MM.1S (cell line): ENCODE data around the gene ADARB1.

Source experiments
- DNase-seq: peaks from one replicate; pipeline ENCODE4 v3.0.0-alpha.2; 2015
- H2AFZ ChIP-seq: fragments of 300-600 bp; sonication (generic); 2 replicates; pipeline ENCODE4 v1.6.0; 2016; ENCODE audit warnings: antibody characterized with exemption, low read length
- H3F3A ChIP-seq: fragments of 300-600 bp; sonication (generic); 2 replicates; pipeline ENCODE4 v1.6.1; 2016; ENCODE audit warnings: mild to moderate bottlenecking, antibody characterized with exemption, low read length, moderate library complexity, mixed read lengths; ENCODE audit not compliant: insufficient read depth
- H3K27ac ChIP-seq: fragments of 300-600 bp; sonication (generic); 2 replicates; pipeline ENCODE4 v1.5.1; 2016; ENCODE audit warnings: mild to moderate bottlenecking, low read length
- H3K27me3 ChIP-seq: fragments of 300-600 bp; sonication (generic); replicated peaks from 2 replicates; pipeline ENCODE4 v1.6.0; 2016; ENCODE audit warnings: low read length; ENCODE audit not compliant: insufficient read depth
- H3K36me3 ChIP-seq: fragments of 300-600 bp; sonication (generic); replicated peaks from 2 replicates; pipeline ENCODE4 v1.6.1; 2016; ENCODE audit warnings: mild to moderate bottlenecking, low read length, mixed read lengths; ENCODE audit not compliant: insufficient read depth
- H3K4me1 ChIP-seq: fragments of 300-600 bp; sonication (generic); 2 replicates; pipeline ENCODE4 v1.6.1; 2016; ENCODE audit warnings: low read length, mixed read lengths
- H3K4me2 ChIP-seq: fragments of 300-600 bp; sonication (generic); 2 replicates; pipeline ENCODE4 v1.6.0; 2016; ENCODE audit warnings: low read depth, low read length
- H3K4me3 ChIP-seq: fragments of 300-600 bp; sonication (generic); 2 replicates; pipeline ENCODE4 v1.5.1; 2016; ENCODE audit warnings: low read length, mixed read lengths
- H3K79me2 ChIP-seq: fragments of 300-600 bp; sonication (generic); 2 replicates; pipeline ENCODE4 v1.6.1; 2016; ENCODE audit warnings: mixed run types, low read length, mixed read lengths
- H3K9ac ChIP-seq: fragments of 300-600 bp; sonication (generic); 2 replicates; pipeline ENCODE4 v1.6.1; 2016; ENCODE audit warnings: low read length, mixed read lengths
- H3K9me2 ChIP-seq: fragments of 300-600 bp; sonication (generic); replicated peaks from 2 replicates; pipeline ENCODE4 v1.6.1; 2016; ENCODE audit warnings: mild to moderate bottlenecking, low read length, mixed read lengths; ENCODE audit not compliant: insufficient read depth
- H3K9me3 ChIP-seq: fragments of 300-600 bp; sonication (generic); replicated peaks from 2 replicates; pipeline ENCODE4 v1.6.1; 2016; ENCODE audit warnings: mild to moderate bottlenecking, low read length, mixed read lengths; ENCODE audit not compliant: insufficient read depth
- H4K20me1 ChIP-seq: fragments of 300-600 bp; sonication (generic); 2 replicates; pipeline ENCODE4 v1.6.1; 2016; ENCODE audit warnings: mild to moderate bottlenecking, low read length, moderate library complexity, mixed read lengths; ENCODE audit not compliant: insufficient read depth
- EZH2 ChIP-seq: fragments of 300-600 bp; sonication (generic); optimal IDR thresholded peaks from 2 replicates; pipeline ENCODE3; 2017; ENCODE audit warnings: low read depth, mild to moderate bottlenecking, antibody characterized with exemption, low read length, mixed read lengths
- EZH2phosphoT487 ChIP-seq: fragments of 300-600 bp; sonication (generic); IDR thresholded peaks from 2 replicates; pipeline ENCODE4 v1.6.1; 2018; ENCODE audit warnings: antibody characterized with exemption, low read length
- TF ChIP-seq, protein P1 (sequence below): fragments of 300-600 bp; sonication (generic); IDR thresholded peaks from 2 replicates; pipeline ENCODE4 v1.5.1; 2016; ENCODE audit warnings: antibody characterized with exemption, low read length, mixed read lengths

ADARB1 gene

DNA sequence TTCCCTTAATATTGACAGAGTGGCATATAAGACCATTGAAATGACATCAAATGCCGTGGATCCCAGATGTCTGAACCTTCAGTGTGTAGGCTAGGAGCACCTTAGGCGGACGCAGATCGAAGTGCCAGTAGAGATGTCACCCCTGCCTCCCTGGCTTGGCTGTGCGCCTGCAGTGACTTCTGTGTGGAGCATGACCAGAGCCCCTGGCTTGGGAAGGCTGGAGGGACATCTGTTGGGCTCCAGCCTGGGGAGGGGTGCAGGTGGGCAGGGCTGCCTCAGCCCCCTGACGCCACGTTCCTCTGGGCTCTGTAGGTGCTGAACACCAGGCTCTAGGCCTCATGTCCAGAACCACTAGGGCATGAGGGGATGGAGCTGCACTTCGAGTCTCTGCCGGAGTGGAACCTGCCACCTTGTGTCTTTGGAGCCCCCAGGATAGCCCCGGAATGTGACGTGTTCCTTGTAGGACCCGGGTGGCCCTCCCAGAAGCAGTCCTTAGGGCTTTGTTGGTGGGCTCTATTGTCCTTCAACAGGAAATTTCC is 103.8 kb downstream of the ADARB1 start:
- Histone ChIP-seq H3K36me3 (no peaks in the 10 kb centered on the region), H3K9me2 (no peaks in the 10 kb centered on the region), H3K9ac (no peak overlapping the region), H3K27me3 (peaks cover 99% of the 10 kb centered on the region), H4K20me1 (no peaks in the 10 kb centered on the region), H3K4me3 (no peak overlapping the region), H3K4me2 (no peak overlapping the region), H3K79me2 (no peaks in the 10 kb centered on the region), H2AFZ (no peak overlapping the region), H3F3A (no peaks in the 10 kb centered on the region), H3K9me3 (no peaks in the 10 kb centered on the region), H3K27ac (no peak overlapping the region), H3K4me1 (no peaks in the 10 kb centered on the region)
- TF ChIP-seq EZH2 (no peak), EZH2phosphoT487 (no peak)
- TF ChIP-seq, protein P1, sequence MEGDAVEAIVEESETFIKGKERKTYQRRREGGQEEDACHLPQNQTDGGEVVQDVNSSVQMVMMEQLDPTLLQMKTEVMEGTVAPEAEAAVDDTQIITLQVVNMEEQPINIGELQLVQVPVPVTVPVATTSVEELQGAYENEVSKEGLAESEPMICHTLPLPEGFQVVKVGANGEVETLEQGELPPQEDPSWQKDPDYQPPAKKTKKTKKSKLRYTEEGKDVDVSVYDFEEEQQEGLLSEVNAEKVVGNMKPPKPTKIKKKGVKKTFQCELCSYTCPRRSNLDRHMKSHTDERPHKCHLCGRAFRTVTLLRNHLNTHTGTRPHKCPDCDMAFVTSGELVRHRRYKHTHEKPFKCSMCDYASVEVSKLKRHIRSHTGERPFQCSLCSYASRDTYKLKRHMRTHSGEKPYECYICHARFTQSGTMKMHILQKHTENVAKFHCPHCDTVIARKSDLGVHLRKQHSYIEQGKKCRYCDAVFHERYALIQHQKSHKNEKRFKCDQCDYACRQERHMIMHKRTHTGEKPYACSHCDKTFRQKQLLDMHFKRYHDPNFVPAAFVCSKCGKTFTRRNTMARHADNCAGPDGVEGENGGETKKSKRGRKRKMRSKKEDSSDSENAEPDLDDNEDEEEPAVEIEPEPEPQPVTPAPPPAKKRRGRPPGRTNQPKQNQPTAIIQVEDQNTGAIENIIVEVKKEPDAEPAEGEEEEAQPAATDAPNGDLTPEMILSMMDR, result no peak
- no peak for DNase-seq

DNA sequence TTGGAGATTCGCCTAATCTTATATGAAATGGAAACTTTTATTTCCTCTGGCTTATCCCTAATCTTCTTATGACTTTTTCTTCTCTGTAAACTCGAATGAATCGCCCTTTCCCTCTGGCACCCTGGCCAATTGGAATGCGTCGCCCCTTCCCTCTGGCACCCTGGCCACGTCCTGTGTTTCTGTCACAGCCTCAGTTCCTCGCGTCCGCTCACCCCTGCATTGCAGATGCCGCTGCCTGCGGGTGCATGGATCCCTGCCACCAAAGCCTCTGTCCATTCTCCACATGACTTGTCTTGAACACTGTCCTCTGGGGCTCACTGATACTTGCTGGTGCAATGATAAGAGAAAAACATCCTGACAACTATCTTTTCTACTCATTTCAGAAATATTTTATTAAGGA is 104.6 kb downstream of the ADARB1 start:
- Histone ChIP-seq H3K4me1 (no peaks in the 10 kb centered on the region), H3K4me2 (no peak overlapping the region), H3K36me3 (no peaks in the 10 kb centered on the region), H3K9ac (no peak overlapping the region), H3K4me3 (no peak overlapping the region), H3K79me2 (no peaks in the 10 kb centered on the region), H3K9me3 (no peaks in the 10 kb centered on the region), H3K27me3 (peaks cover 99% of the 10 kb centered on the region), H3K9me2 (no peaks in the 10 kb centered on the region), H2AFZ (no peak overlapping the region), H3K27ac (no peak overlapping the region), H4K20me1 (no peaks in the 10 kb centered on the region), H3F3A (no peaks in the 10 kb centered on the region)
- DNase-seq, result no peak
- no peak for TF ChIP-seq EZH2
- no peak for TF ChIP-seq EZH2phosphoT487
- TF ChIP-seq, protein P1, result no peak

DNA sequence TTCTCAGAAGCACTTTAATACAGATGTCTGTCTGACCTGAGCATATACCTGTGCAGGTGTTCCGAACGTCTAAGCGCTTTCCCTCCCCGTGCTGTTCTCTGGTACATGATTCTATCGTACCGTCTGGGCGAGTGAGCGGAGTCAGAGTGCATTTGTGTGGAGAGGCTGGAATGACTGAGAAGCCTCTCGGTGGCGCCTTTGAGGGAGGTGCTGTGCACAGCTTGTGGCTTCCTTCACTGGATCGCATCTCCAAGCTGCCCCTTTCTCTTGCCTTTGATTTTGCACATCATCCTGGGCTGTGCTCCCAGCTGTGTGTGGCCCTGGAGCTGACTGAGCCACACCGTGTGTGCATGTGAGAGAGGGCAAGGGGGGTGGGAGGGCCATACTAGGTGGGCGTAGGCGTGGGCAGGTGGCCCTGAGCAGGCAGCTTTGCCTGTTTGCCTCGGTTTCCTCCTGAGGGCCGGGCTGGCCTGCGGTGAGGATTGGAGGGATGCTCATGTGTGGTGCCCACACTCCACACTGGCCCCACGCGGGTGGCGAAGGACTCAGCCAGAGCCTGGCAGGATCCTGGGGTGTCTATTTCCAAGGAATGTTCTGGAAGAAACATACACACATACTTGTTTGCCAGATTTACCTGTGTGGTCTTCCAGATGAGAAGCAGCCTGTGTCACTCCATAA is 105.3 kb downstream of the ADARB1 start:
- H3K36me3 ChIP-seq, result no peaks in the 10 kb centered on the region
- H3K9ac ChIP-seq, result no peak overlapping the region
- no peaks in the 10 kb centered on the region for H3K9me3 ChIP-seq
- no peaks in the 10 kb centered on the region for H3K9me2 ChIP-seq
- no peaks in the 10 kb centered on the region for H3K79me2 ChIP-seq
- no peak overlapping the region for H3K27ac ChIP-seq
- TF ChIP-seq EZH2 (no peak), EZH2phosphoT487 (no peak)
- TF ChIP-seq, protein P1, result no peak
- H3K4me3 ChIP-seq, result no peak overlapping the region
- H3K4me1 ChIP-seq, result no peaks in the 10 kb centered on the region
- no peak overlapping the region for H2AFZ ChIP-seq
- H3K4me2 ChIP-seq, result no peak overlapping the region
- peaks cover 98% of the 10 kb centered on the region for H3K27me3 ChIP-seq
- DNase-seq, result no peak
- no peaks in the 10 kb centered on the region for H3F3A ChIP-seq
- no peaks in the 10 kb centered on the region for H4K20me1 ChIP-seq
